Measurements from ENCODE around the gene MED9.

MED9 gene

DNA sequence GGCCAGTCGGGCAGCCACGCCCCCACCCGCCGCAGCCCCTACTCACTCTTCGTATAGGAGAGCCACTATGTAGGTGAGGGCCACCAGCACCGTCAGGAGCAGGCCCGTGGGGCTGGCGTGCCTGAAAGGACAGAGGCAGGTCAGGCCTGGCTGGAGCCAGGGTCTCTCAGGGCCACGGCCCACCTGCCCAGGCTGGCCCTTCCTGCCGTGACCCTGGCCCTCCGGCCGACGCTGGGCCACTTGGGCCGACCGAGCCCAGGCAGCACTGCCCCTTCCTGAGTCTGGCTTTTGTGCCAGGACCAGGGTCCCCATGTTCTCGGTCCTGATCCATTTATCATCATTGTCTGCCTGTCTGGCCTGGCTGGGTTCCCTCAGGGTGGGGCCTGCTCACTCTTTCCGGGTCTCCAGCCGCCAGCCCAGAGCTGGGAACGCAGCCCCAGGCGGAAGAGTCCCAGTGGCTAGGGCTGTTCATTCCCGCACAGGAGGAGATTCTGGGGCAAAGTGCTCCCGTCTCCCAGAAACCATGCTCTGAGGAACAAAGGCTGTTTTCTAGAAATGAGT lies 29.5 kb downstream of the MED9 start:
- no peak for DNase-seq

- no peak for DNase-seq
Observed at GRCh38 chr17:17506893-17507464, 30.2 kb downstream of the MED9 start.

GRCh38 chr17:17507465-17508011 lies 30.7 kb downstream of the MED9 start:
- no peak for DNase-seq

GRCh38 chr17:17508019-17508535 lies 31.3 kb downstream of the MED9 start:
- no peak for DNase-seq

DNA sequence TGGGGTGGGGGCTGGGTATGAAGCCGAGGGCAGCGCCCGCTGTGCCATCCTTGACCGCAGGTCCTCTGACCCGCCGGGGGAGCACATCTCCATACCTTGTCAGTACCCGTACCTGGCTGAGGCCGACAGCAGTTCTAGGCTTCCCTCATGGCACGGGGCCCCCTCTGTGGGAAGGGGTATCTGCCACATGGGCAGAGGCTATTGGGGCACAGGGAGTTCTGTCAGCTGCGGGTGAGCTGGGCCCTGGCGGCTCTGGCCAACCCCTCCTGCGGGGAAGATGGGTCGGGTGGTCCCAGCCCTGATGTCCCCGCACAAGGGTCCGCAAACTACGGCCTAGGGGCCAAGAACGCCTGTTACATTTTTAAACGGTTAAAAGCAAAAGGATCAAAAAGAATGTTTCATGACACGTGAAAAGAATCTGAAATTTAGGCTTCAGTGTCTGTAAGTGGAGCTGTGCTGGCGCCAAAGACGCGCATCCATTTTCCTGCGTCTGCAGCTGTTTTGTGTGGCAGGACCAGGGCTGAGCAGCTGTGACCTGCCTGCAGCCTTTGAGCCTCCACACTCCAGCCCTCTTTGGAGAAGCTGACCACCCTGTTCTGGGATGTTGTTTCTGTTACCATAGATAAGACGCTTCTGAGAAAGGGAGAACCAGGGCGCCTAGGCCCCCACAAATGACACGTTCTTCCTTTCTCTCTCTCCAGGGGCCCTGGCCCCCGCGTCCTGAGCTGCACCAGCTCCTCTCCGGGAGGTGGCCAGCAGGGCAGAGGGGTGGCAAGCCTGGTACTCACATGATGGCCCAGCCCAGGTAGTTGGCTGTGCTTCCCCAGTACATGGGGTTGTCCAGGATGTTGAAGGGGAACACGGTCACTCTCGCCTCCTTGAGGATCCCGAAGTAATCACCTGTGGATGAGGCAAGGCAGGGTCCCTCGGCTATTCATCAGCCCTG lies 32.1 kb downstream of the MED9 start:
- DNase-seq = no peak

- DNase-seq = no peak
Observed at GRCh38 chr17:17509601-17510425, 33.0 kb downstream of the MED9 start.

DNA sequence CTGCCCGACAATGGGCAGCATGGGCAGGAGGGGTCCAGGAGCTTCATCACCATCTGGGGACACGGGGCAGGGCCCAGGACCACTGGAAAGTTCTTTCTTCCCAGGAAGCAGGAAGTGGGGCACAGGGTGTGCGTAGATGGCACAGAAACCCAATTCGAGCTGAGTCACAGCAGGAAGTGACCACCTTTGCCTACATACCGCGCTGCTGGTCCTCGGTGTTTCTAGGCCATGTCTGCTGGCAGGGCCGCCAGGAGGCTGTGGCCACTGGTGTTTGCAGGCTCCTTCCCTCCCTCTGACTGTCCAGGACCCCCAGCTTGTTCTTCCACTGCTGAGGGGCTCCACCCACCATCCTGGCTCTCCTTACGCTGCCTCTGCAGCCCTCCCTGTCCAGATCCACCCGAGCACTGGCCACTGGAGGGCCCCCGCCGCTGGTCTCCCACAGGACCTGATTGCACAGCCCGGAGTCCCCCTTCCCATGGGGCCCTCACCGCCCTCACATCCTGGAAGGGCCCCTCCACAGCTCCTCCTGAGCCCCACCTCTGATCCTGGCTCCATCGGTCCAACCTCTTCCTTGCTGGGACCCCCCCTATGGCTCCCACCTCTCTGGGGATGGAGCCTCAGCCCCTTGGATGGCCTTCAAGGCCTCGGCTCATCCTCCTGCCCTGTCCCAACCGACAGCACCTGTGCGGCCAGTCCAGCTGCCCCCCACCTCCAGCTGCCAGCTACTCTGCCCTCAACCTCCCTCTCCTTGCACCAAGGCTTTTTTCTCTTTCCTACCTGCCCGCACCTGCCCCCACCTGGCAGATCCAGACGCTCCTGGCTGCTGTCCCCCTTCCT lies 33.9 kb downstream of the MED9 start:
- DNase-seq = no peak

DNA sequence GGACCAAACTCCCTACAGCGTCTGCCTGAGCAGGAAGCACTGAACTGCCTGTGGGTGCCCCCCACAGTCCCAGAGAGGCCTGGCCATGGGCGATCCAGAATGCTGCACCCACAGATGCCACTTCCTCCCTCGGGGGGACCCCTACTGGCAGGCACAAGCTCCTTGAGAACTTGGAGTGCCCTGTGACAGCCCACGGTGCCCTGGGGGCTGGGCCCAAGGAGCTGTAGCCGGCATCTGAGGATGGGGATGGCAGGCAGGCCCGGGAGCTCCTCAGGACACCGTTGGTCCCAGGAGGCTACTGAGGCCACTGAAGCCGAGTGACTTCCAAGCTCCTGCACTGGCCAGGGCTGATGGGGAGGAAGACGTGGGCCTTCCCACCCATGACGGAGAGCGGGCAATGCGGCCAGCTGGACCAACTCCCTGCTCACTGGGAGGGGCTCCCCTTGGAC lies 34.5 kb downstream of the MED9 start:
- DNase-seq = no peak

DNA sequence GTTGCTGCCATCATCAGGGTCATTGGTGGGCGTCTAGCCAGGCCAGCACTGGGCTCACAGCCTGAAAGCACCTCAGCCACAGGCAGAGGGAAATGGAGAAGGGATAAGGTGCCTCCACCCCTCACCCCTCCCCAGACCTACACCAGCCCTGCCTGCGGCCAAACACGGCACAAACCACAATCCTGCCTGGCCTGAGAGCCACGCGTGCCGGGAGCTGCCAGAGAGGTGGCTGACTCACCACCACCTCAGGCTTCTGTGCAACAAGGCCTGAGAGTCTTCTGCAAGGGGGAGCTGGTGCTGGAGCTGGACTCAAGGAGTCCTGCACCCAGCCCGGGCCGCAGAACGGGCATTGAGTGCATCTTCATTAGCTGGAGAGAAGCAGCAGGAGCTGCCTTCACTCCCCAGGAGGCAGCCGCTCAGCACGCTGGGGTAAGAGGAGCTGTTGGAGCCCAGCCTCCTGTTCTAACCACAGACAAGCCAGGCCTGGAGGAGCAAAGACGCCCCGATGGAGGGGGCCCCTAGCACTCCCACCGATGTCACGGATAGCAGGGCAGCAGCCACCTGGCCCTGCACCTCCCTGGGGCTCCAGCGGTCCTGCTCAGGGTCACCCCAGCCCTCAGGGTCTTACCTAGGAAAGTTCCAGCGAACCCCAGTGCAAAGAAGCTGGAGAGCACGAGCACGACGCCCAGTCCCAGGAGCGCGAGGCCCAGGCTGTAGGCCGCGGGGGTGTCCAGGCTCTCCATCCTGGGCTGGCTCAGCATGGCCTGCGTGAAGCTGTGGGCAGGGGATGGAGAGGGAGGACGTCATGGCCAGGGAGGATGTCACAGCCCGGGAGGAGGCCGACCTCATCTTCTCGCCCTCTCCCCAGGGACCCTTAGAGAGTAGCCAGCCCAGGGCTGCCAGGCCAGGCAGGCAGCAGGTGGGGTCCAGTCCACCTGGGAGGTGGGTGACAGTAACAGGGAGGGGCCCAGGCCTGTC lies 35.4 kb downstream of the MED9 start:
- DNase-seq = no peak

DNA sequence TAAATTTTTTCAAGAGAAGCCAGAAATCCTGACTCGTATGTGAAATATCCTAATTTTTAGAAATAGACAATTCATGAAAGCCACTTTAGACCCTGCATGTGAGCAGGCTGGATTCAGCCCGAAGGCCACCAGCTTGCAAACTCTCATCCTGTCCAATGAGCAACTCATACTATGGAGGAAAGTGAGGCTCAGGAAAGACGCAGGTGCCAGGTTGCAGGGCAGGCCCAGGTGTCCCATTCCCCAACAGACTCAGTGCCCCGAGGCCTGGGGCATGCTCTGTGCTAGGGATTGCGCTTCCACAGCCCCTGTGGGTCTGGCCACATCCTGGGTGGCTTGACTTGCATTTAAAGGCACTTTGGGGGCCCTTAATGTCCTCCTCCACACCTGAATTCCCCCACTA lies 36.1 kb downstream of the MED9 start:
- DNase-seq = no peak

GRCh38 chr17:17513626-17514025 lies 36.8 kb downstream of the MED9 start:
- no peak for DNase-seq

DNA sequence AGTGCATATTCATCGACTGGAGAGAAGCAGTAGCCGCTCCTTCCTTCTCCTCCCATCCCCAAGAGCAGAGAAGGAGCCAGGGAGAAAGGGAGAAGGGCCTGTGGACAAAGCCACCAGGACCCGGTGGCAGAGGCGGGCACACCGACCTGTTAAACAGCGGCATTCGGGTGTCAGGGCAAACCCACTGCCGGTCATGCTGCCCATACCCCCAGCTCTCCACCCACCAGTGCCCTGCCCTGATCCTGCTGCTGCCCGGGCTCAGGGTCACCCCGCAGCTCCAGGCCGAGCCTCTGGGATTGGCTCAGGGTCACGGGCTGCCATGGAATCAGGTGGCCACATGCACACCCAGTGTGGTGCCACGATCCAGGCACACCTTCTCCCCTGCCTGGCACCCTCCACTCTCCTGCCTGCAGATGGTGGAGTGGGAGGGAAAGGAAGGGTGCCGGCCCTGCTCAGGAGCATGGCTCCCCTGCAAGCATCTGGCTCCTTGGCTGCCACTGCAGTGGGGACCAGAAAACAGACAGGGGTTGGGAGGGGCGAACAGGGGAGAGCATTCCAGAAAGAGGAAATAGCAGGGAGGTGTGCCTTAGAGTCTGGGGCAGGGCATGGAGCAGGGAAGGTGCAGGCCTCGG lies 37.7 kb downstream of the MED9 start:
- no peak for DNase-seq

GRCh38 chr17:17514993-17515933 lies 38.5 kb downstream of the MED9 start:
- no peak for DNase-seq

DNA sequence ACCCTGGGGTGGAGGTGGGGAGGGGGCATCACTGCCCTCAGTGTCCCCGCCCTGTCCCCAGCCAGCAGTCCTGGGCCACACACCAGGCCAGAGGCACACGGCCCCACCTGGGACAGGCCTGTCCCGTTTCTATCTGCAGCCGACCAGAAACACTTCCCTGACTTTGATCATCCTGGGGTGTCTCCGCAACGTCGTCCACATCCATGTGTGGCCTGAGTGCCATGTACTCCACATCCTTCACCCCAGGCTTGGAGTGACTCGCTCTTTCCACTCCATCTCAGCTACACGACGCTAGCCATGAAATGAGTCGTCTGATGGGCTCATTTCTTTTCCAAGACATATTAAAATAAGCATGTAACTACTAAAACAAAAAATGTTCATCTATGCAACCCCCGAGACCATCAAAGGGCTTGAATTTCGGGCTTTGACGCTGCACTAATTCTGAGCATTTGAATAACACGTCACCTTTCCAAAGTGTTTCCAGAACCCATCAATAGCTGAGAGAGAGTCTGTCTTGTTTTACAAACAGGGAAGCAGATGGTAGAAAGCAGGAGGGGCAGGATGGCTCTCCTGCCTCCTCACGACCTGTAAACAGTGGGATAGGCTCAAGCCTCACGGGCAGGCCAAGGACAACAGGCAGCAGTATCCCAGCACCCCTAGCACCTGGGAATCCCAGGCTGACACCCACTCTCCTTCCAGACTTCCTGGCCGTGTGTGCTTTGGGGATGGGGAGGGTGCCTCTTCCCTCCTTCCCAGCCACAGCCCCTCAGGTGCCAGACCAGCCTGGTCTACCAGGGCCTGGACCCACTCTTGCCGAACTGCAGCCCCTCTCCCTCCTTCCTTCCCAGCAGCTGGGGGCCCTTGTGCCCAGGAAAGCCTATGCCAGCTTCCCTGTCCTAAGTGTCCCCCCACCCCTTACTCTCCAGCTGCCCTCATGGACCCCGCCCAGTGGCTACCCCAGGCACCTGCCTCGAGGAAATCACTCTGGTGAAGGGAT lies 39.4 kb downstream of the MED9 start:
- DNase-seq = no peak

DNA sequence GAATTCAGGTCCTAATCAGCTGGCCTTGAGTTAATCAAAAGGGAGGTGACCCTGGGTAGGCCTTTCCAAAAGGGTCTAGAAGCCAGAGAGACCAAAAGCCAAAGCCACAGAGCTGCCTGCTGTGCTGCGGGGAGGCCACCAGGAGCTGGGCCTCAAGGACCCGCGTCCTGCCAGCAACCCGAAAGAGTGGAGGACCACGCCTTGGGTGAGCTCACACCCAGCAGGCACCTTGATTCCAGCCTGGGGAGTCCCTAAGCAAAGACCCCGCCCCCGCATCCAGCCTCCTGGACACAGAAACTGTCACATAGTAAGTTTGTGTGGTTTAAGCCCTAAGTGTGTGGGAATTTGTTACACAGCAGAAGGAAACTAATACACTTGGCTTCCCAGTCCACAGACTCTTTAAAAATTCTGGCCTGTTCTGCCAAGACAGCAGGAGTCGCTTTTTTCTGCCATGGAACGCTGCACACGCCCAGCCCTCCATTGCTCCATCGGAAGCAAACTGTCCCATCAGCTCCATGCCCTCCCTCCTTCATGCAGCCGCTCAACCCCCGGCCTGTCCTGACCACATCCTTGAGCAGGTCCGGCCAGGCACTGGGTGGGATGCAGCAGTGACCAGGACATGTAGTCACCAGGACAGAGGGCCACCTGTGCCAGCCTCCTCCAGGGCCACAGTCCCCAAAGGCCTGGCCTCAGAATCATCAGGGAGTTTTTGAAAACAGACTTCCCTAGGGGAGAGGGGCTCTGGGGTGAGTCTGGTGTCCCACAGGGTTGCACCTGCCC lies 40.3 kb downstream of the MED9 start:
- DNase-seq = no peak

- no peak for DNase-seq
Observed at GRCh38 chr17:17518014-17518413, 41.2 kb downstream of the MED9 start.

DNA sequence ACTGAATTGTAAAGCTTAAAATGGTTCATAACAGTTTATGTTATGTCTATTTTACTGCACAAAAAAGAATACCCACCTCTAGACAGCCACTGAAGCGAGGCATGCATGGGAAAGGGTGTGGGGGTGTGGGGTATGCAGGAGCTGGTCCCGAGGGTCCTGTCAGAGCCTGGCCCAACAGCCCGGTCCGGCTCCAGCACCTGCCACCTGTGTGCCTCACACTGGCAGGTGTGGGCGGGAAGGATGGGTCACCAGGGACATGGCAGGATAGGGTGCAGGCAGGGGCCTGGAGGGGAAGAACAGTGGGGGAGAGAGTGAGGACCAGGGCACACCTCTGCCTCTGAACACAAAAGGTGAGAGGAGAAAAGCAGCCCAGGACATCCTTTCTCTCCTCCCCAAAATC lies 42.2 kb downstream of the MED9 start:
- DNase-seq = no peak

Measured in NCI-H187 (cell line).